ENCODE measurements around the gene PHF21B. TPM values are rescaled to one million over a fixed set of nuclear protein-coding genes. Genes with fewer than 3 reads are reported as not detected.

PHF21B gene
- total RNA-seq, 3 donors from 2014 or later (not counting 1 experiment from before 2014, with no cell fraction given), result not detected

GRCh38 chr22:44876921-44877320, 132.9 kb downstream of the PHF21B start:
- no peak overlapping the region for H3K27ac ChIP-seq (ENCODE audit: low read length)
- no peaks in the 10 kb centered on the region for H3K4me1 Mint-ChIP-seq
- H3K9me3 ChIP-seq (ENCODE audit: control insufficient read depth, insufficient read depth, low read length), result peaks cover 2% of the 10 kb centered on the region
- no peak overlapping the region for H3K27ac Mint-ChIP-seq
- ATAC-seq, result no peak
- H3K4me3 ChIP-seq (ENCODE audit: low read length), result no peak overlapping the region
- H3K4me3 Mint-ChIP-seq, result no peak overlapping the region
- WGBS (ENCODE audit: insufficient coverage), result 95% methylated on average over 4 of the region's 4 CpGs
- no peaks in the 10 kb centered on the region for H3K4me1 ChIP-seq (ENCODE audit: control insufficient read depth, insufficient read depth, low read length)
- H3K9me3 Mint-ChIP-seq, result no peaks in the 10 kb centered on the region
- H3K27me3 ChIP-seq (ENCODE audit: control insufficient read depth, insufficient read depth, low read length), result no peaks in the 10 kb centered on the region
- H3K27me3 Mint-ChIP-seq (ENCODE audit: low read depth in 2 of 2), result peaks cover 0 to 5% of the 10 kb centered on the region in 2 donors
- H3K36me3 ChIP-seq (ENCODE audit: control insufficient read depth, insufficient read depth, low read length), result no peaks in the 10 kb centered on the region
- TF ChIP-seq CTCF (IDR thresholded peaks at IDR 0.05), result no peak
- DNase-seq, result no peak
- intact Hi-C loops (cut with micrococcal nuclease), result no loop called here
- H3K36me3 Mint-ChIP-seq, result no peaks in the 10 kb centered on the region

- no peak overlapping the region for H3K27ac ChIP-seq (ENCODE audit: low read length)
- Mint-ChIP-seq H3K9me3 (no peaks in the 10 kb centered on the region), H3K27me3 (ENCODE audit: low read depth in 2 of 2) (peaks cover 0 to 7% of the 10 kb centered on the region in 2 donors), H3K36me3 (no peaks in the 10 kb centered on the region), H3K27ac (no peak overlapping the region), H3K4me1 (no peaks in the 10 kb centered on the region), H3K4me3 (no peak overlapping the region)
- 90% methylated on average over 3 of the region's 3 CpGs for WGBS (ENCODE audit: insufficient coverage)
- H3K27me3 ChIP-seq (ENCODE audit: control insufficient read depth, insufficient read depth, low read length), result no peaks in the 10 kb centered on the region
- DNase-seq (no peak), ATAC-seq (no peak)
- peaks cover 11% of the 10 kb centered on the region for H3K9me3 ChIP-seq (ENCODE audit: control insufficient read depth, insufficient read depth, low read length)
- no peak overlapping the region for H3K4me3 ChIP-seq (ENCODE audit: low read length)
- no peaks in the 10 kb centered on the region for H3K4me1 ChIP-seq (ENCODE audit: control insufficient read depth, insufficient read depth, low read length)
- TF ChIP-seq CTCF (IDR thresholded peaks at IDR 0.05), result no peak
- intact Hi-C loops (cut with micrococcal nuclease), result no loop called here
- H3K36me3 ChIP-seq (ENCODE audit: control insufficient read depth, insufficient read depth, low read length), result no peaks in the 10 kb centered on the region
Measured at GRCh38 chr22:44871782-44872181, 138.0 kb downstream of the PHF21B start.

GRCh38 chr22:44870021-44870420, 139.8 kb downstream of the PHF21B start:
- no peak for ATAC-seq

More at GRCh38 chr22:44870021-44870420, 139.8 kb downstream of the PHF21B start:
- WGBS (ENCODE audit: insufficient coverage), result 27% methylated on average over 5 of the region's 5 CpGs
- H3K27ac Mint-ChIP-seq, result no peak overlapping the region
- H3K4me1 ChIP-seq (ENCODE audit: control insufficient read depth, insufficient read depth, low read length), result no peaks in the 10 kb centered on the region
- no peaks in the 10 kb centered on the region for H3K36me3 ChIP-seq (ENCODE audit: control insufficient read depth, insufficient read depth, low read length)
- no peak overlapping the region for H3K27ac ChIP-seq (ENCODE audit: low read length)
- DNase-seq, result no peak
- peaks cover 0 to 7% of the 10 kb centered on the region in 2 donors for H3K27me3 Mint-ChIP-seq (ENCODE audit: low read depth in 2 of 2)
- H3K36me3 Mint-ChIP-seq, result no peaks in the 10 kb centered on the region
- no peaks in the 10 kb centered on the region for H3K9me3 Mint-ChIP-seq
- no peak overlapping the region for H3K4me3 ChIP-seq (ENCODE audit: low read length)
- no peaks in the 10 kb centered on the region for H3K4me1 Mint-ChIP-seq
- no peak overlapping the region for H3K4me3 Mint-ChIP-seq
- TF ChIP-seq CTCF (IDR thresholded peaks at IDR 0.05), result no peak
- intact Hi-C loops (cut with micrococcal nuclease), result no loop called here
- peaks cover 11% of the 10 kb centered on the region for H3K9me3 ChIP-seq (ENCODE audit: control insufficient read depth, insufficient read depth, low read length)
- no peaks in the 10 kb centered on the region for H3K27me3 ChIP-seq (ENCODE audit: control insufficient read depth, insufficient read depth, low read length)

Measured in natural killer cell (primary cell).